HUES64 (cell line): Measurements from ENCODE around the gene DRD1.
"Not testable (repeated sequence)": the region's sequence is repeated elsewhere in the genome, so short reads cannot be mapped to it uniquely, and the experiment has no call there.

Experiments used
- H3K27ac ChIP-seq: 2 replicates; pipeline ENCODE4 v1.7.0; 2013; ENCODE audit warnings: low read depth, low read length, inconsistent platforms
- H3K27me3 ChIP-seq: 2 replicates; pipeline ENCODE4 v1.6.1; 2013; ENCODE audit warnings: mild to moderate bottlenecking, low read length; ENCODE audit not compliant: insufficient read depth
- H3K36me3 ChIP-seq: 2 replicates; pipeline ENCODE4 v1.6.1; 2013; ENCODE audit warnings: mild to moderate bottlenecking, low read length; ENCODE audit not compliant: insufficient read depth
- H3K4me1 ChIP-seq: 2 replicates; pipeline ENCODE4 v1.6.1; 2013; ENCODE audit warnings: mild to moderate bottlenecking, low read length, moderate library complexity; ENCODE audit not compliant: insufficient read depth
- H3K4me3 ChIP-seq: 2 replicates; pipeline ENCODE4 v1.5.1; 2013; ENCODE audit warnings: mild to moderate bottlenecking, low read length, moderate library complexity
- H3K9ac ChIP-seq: 2 replicates; pipeline ENCODE4 v1.6.1; 2013; ENCODE audit warnings: mild to moderate bottlenecking, low read depth, low read length
- H3K9me3 ChIP-seq: 2 replicates; pipeline ENCODE4 v1.6.1; 2013; ENCODE audit warnings: low read depth, low read length; ENCODE audit not compliant: insufficient read depth
- WGBS: fragments of 150-250, 120-280 bp; methylation state at CpG from one replicate; pipeline ENCODE4 v1.1.7; 2013; ENCODE audit warnings: missing lambda C conversion rate; 5-methylcytosine and 5-hydroxymethylcytosine counted together

Gene DRD1

GRCh38 chr5:175424594-175424993 lies 19.4 kb downstream of the DRD1 start:
- H3K27me3 ChIP-seq, H3K9me3 ChIP-seq, H3K36me3 ChIP-seq, H3K9ac ChIP-seq, H3K27ac ChIP-seq, H3K4me3 ChIP-seq, H3K4me1 ChIP-seq: not testable (repeated sequence)

GRCh38 chr5:175422058-175422457 lies 21.9 kb downstream of the DRD1 start:
- no peak overlapping the region for H3K4me3 ChIP-seq
- no peaks in the 10 kb centered on the region for H3K36me3 ChIP-seq
- no peak overlapping the region for H3K9ac ChIP-seq
- H3K27me3 ChIP-seq = no peaks in the 10 kb centered on the region
- H3K9me3 ChIP-seq = peaks cover 9% of the 10 kb centered on the region; the same call in 1 of the 2 replicates
- WGBS = 94% methylated on average over 2 of the region's 2 CpGs
- peaks cover 3% of the 10 kb centered on the region; the same call in 1 of the 2 replicates for H3K4me1 ChIP-seq
- H3K27ac ChIP-seq = no peak overlapping the region

- Histone ChIP-seq H3K36me3 (no peaks in the 10 kb centered on the region), H3K27me3 (no peaks in the 10 kb centered on the region), H3K27ac (no peak overlapping the region), H3K9ac (no peak overlapping the region), H3K4me1 (peaks cover 3% of the 10 kb centered on the region; the same call in 1 of the 2 replicates), H3K9me3 (peaks cover 12% of the 10 kb centered on the region; the same call in 1 of the 2 replicates), H3K4me3 (no peak overlapping the region)
Measured at GRCh38 chr5:175420383-175420782, 23.6 kb downstream of the DRD1 start.

GRCh38 chr5:175418251-175418650 lies 25.7 kb downstream of the DRD1 start:
- Histone ChIP-seq H3K4me3 (no peak overlapping the region), H3K27ac (no peak overlapping the region), H3K9me3 (peaks cover 12% of the 10 kb centered on the region; the same call in 1 of the 2 replicates), H3K9ac (no peak overlapping the region), H3K36me3 (no peaks in the 10 kb centered on the region), H3K4me1 (0 out of 2 replicates have a peak, but pooled peaks cover 3% of the 10 kb centered on the region), H3K27me3 (no peaks in the 10 kb centered on the region)
- WGBS = 98% methylated on average over 1 of the region's 1 CpG

GRCh38 chr5:175417384-175417783 lies 26.6 kb downstream of the DRD1 start:
- WGBS = 96% methylated on average over 2 of the region's 2 CpGs
- Histone ChIP-seq H3K36me3 (no peaks in the 10 kb centered on the region), H3K27me3 (no peaks in the 10 kb centered on the region), H3K9ac (no peak overlapping the region), H3K9me3 (peaks cover 12% of the 10 kb centered on the region; the same call in 1 of the 2 replicates), H3K4me1 (no peaks in the 10 kb centered on the region), H3K27ac (no peak overlapping the region), H3K4me3 (no peak overlapping the region)

- Histone ChIP-seq H3K4me3 (no peak overlapping the region), H3K27ac (no peak overlapping the region), H3K36me3 (no peaks in the 10 kb centered on the region), H3K27me3 (no peaks in the 10 kb centered on the region), H3K9me3 (peaks cover 12% of the 10 kb centered on the region; the same call in 1 of the 2 replicates), H3K9ac (no peak overlapping the region), H3K4me1 (no peaks in the 10 kb centered on the region)
- WGBS = 100% methylated on average over 2 of the region's 2 CpGs
Measured at GRCh38 chr5:175415303-175415702, 28.7 kb downstream of the DRD1 start.

DNA sequence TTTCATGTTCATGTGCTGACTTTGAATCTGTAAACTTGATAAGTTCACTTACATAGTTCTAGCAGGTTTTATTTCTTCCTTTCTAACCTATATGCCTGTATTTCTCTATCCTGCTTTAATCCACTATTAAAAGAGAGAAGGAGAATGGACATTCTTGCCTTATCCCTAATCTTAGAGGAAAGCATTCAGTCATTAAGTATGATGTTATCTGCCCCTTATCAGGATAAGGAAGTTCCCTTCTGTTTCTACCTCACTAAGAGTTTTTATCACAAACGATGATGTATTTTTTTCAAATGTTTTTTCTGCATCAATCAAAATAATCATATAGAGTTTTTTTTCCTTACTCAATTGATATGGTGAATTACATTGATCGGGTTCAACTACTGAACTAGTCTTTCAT lies 33.1 kb downstream of the DRD1 start:
- Histone ChIP-seq H3K9ac (no peak overlapping the region), H3K4me1 (no peaks in the 10 kb centered on the region), H3K9me3 (no peaks in the 10 kb centered on the region), H3K36me3 (no peaks in the 10 kb centered on the region), H3K4me3 (no peak overlapping the region), H3K27me3 (no peaks in the 10 kb centered on the region), H3K27ac (no peak overlapping the region)
- no CpG with 5 or more reads among the region's 2 CpGs for WGBS

DNA sequence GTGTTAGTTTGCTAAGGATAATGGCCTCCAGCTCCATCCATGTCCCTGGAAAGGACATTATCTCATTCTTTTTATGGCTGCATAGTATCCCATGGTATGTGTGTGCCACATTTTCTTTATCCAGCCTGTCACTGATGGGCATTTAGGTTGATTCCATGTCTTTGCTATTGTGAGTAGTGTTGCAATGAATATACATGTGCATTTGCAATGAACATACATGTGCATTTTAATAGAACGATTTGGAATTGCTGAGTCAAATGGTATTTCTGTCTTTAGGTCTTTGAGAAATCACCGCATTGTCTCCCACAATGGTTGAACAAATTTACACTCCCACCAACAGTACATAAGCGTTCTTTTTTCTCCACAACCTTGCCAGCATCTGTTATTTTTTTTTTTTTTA lies 37.7 kb downstream of the DRD1 start:
- no peaks in the 10 kb centered on the region for H3K36me3 ChIP-seq
- H3K4me3 ChIP-seq = no peak overlapping the region
- peaks cover 3% of the 10 kb centered on the region; the same call in 1 of the 2 replicates for H3K9me3 ChIP-seq
- 95% methylated on average over 2 of the region's 3 CpGs for WGBS
- H3K27ac ChIP-seq = no peak overlapping the region
- no peaks in the 10 kb centered on the region for H3K27me3 ChIP-seq
- H3K4me1 ChIP-seq = no peaks in the 10 kb centered on the region
- H3K9ac ChIP-seq = no peak overlapping the region

DNA sequence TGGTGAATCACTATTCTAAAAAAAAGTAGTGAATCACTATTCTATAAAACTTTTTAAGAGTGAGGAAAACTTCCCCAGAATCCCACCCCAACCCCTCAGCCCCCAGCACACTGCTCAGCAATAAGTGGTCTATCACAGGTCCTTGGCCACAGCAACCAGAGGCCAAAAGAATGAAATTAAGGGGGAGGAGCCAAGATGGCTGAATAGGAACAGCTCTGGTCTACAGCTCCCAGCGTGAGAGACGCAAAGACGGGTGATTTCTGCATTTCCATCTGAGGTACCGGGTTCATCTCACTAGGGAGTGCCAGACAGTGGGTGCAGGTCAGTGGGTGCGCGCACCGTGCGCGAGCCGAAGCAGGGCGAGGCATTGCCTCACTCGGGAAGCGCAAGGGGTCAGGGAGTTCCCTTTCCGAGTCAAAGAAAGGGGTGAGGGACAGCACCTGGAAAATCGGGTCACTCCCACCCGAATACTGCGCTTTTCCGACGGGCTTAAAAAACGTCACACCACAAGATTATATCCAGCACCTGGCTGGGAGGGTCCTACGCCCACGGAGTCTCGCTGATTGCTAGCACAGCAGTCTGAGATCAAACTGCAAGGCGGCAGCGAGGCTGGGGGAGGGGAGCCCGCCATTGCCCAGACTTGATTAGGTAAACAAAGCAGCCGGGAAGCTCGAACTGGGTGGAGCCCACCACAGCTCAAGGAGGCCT lies 46.2 kb downstream of the DRD1 start:
- not testable (repeated sequence) for H3K27ac ChIP-seq, H3K9me3 ChIP-seq, H3K36me3 ChIP-seq, H3K27me3 ChIP-seq, H3K4me1 ChIP-seq
- peak overlapping the region; percentile 55 for H3K4me3 ChIP-seq
- H3K9ac ChIP-seq = peak overlapping the region; percentile 72; the same call in 1 of the 2 replicates
- WGBS = 26% methylated on average over 22 of the region's 28 CpGs

GRCh38 chr5:175395430-175395829 lies 48.6 kb downstream of the DRD1 start:
- not testable (repeated sequence) for H3K36me3 ChIP-seq, H3K27me3 ChIP-seq, H3K4me3 ChIP-seq, H3K9me3 ChIP-seq, H3K4me1 ChIP-seq, H3K27ac ChIP-seq, H3K9ac ChIP-seq
- 98% methylated on average over 4 of the region's 4 CpGs for WGBS

- no peaks in the 10 kb centered on the region for H3K36me3 ChIP-seq
- no peak overlapping the region for H3K4me3 ChIP-seq
- 0 out of 2 replicates have a peak, but pooled peaks cover 4% of the 10 kb centered on the region for H3K9me3 ChIP-seq
- WGBS = 92% methylated on average over 5 of the region's 5 CpGs
- no peaks in the 10 kb centered on the region for H3K27me3 ChIP-seq
- no peak overlapping the region for H3K27ac ChIP-seq
- no peaks in the 10 kb centered on the region for H3K4me1 ChIP-seq
- no peak overlapping the region for H3K9ac ChIP-seq
Measured at GRCh38 chr5:175394601-175395000, 49.4 kb downstream of the DRD1 start.

DNA sequence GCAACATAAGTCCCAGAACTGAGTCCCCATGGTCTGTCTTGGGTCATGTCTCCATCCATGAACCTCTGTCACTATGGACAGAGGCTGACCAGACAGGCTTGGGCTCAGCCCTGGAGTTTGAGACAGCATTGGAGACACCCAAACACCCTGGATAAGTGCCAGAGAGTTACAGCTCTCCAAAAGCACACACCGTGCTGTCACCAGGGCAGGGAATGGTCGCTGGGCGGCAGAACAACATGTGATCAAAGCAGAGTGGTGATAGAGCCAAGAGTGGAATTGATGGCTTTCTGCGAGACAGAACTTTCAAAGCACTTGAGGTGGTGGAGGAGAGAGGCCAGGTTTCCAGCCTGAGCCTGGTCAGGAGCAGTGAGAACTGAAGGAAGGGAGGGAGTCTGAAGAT lies 50.1 kb downstream of the DRD1 start:
- Histone ChIP-seq H3K36me3 (no peaks in the 10 kb centered on the region), H3K4me1 (no peaks in the 10 kb centered on the region), H3K9ac (no peak overlapping the region), H3K27ac (no peak overlapping the region), H3K27me3 (no peaks in the 10 kb centered on the region), H3K9me3 (0 out of 2 replicates have a peak, but pooled peaks cover 4% of the 10 kb centered on the region), H3K4me3 (no peak overlapping the region)
- 94% methylated on average over 4 of the region's 4 CpGs for WGBS
